ENCODE data around the gene ZP2.

DNA sequence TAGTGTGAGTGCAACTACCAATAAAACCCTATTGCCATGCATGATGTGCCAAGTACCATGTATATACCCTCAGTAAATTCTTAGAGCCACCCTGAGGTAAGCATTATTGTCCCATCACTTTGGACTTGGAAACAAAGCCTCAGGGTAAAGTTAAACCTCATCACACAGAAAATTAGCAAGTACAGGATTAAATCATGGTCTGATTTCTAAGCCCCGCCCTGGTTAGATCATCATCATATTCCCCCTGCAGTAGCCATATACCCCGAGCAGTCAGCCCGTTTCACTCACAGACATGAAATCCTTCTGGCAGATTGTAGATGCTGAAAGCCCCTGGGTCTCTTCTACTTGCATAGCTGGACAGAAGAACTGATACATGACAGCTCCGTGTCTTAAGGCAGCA lies 4.8 kb downstream of the ZP2 start:
- TF ChIP-seq CTCF (IDR thresholded peaks at IDR 0.05; ENCODE audit: low read depth, low read length, poor library complexity, severe bottlenecking) (no peak), EZH2phosphoT487 (IDR thresholded peaks at IDR 0.05; ENCODE audit: borderline replicate concordance, low read length) (no peak)
